Measurements from ENCODE around the gene VPS26B. TPM values are rescaled to one million over a fixed set of nuclear protein-coding genes. Genes with fewer than 3 reads are reported as not detected.
A peak's percentile ranks its signal among the peaks of the same experiment; 100 is the strongest.
"Not testable (repeated sequence)": the region's sequence is repeated elsewhere in the genome, so short reads cannot be mapped to it uniquely, and the experiment has no call there.

Gene VPS26B
- total RNA-seq, 4 donors from 2014 or later: 33.8 to 74.0 (median 64.0) TPM

DNA sequence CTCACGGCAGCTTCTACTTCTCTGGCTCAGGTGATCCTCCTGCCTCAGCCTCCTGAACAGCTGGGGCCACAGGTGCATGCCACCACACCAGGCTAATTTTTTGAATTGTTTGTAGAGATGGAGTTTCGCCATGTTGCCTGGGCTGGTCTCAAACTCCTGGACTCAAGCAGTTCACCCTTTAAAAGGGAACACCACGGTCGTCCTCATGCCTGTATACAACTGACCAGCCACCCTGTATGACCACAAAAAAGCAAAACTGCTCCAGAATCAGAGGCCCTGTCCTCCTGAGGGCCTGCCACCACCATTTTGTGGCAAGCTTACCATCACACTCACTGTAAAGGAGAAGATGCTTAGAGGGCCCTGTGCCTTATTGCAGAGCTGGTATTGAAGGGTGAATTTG lies 53.9 kb downstream of the VPS26B start:
- peaks cover 0 to 29% of the 10 kb centered on the region in 2 donors for H3K27me3 ChIP-seq

GRCh38 chr11:134281635-134282034 lies 57.2 kb downstream of the VPS26B start:
- H3K27ac ChIP-seq, H3K4me1 ChIP-seq, H3K9me3 ChIP-seq, H3K4me3 ChIP-seq, H3K36me3 ChIP-seq, DNase-seq: not testable (repeated sequence)
- H3K27me3 ChIP-seq: peaks cover 0 to 12% of the 10 kb centered on the region in 2 donors

More for the DNA sequence above, 53.9 kb downstream of the VPS26B start:
- Histone ChIP-seq H3K36me3 (no peaks in the 10 kb centered on the region), H3K9me3 (peaks cover 0 to 5% (median 1%) of the 10 kb centered on the region in 4 donors), H3K27ac (no peak overlapping the region), H3K4me3 (no peak overlapping the region), H3K4me1 (peaks cover 0 to 18% (median 11%) of the 10 kb centered on the region in 4 donors)
- peak in 1 of 3 donors; percentile 4 for DNase-seq
- TF ChIP-seq, protein P1, sequence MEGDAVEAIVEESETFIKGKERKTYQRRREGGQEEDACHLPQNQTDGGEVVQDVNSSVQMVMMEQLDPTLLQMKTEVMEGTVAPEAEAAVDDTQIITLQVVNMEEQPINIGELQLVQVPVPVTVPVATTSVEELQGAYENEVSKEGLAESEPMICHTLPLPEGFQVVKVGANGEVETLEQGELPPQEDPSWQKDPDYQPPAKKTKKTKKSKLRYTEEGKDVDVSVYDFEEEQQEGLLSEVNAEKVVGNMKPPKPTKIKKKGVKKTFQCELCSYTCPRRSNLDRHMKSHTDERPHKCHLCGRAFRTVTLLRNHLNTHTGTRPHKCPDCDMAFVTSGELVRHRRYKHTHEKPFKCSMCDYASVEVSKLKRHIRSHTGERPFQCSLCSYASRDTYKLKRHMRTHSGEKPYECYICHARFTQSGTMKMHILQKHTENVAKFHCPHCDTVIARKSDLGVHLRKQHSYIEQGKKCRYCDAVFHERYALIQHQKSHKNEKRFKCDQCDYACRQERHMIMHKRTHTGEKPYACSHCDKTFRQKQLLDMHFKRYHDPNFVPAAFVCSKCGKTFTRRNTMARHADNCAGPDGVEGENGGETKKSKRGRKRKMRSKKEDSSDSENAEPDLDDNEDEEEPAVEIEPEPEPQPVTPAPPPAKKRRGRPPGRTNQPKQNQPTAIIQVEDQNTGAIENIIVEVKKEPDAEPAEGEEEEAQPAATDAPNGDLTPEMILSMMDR (IDR thresholded peaks at IDR 0.05): no peak
- TF ChIP-seq POLR2A (IDR thresholded peaks at IDR 0.05): no peak

- H3K4me1 ChIP-seq: peaks cover 0 to 2% (median 0%) of the 10 kb centered on the region in 4 donors
- no peaks in the 10 kb centered on the region for H3K36me3 ChIP-seq
- no peak overlapping the region for H3K27ac ChIP-seq
- H3K4me3 ChIP-seq: no peak overlapping the region
- peaks cover 0 to 5% (median 1%) of the 10 kb centered on the region in 4 donors for H3K9me3 ChIP-seq
- TF ChIP-seq POLR2A (IDR thresholded peaks at IDR 0.05): no peak
- TF ChIP-seq, protein P1 (IDR thresholded peaks at IDR 0.05): no peak
- DNase-seq: no peak
- peaks cover 0 to 4% of the 10 kb centered on the region in 2 donors for H3K27me3 ChIP-seq
Observed at GRCh38 chr11:134282121-134283045, 57.9 kb downstream of the VPS26B start.

DNA sequence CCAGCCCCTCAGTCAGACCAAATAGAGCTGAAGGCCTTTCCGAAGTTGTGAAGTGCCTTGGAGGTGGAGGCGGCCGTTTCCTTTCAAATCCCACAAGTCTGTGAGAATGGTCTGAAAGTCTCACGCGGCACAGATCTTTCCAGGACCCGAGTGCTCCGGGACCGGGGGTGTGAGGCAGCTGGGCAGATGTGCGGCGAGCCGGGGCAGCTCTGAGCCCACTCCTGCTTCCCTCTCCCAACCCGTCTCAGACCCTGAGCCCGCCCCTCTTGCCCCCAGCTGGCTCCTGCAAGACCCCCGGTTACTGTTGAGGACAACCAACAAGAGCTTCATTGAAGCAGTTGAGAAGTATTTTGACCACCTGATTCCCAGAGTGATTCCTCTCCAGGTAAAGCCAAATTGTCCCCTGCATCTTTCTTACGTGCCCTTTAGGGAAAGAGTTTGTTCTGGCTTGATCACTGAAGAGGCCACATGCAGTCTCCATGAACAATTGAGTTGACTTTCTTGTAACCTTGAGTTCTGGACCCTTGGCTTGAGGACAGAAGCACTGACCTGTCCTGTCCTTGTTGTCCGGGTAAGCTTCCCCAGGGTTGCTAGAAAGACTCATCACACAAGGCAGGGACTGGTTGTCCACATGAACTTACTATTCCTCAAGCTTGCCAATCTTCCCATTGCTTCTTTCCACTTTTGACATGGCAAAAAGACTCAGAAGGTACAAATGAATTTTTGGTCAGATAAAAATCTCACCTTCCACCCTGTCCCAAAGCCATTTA lies 59.2 kb downstream of the VPS26B start:
- Histone ChIP-seq H3K4me1 (no peaks in the 10 kb centered on the region), H3K36me3 (no peaks in the 10 kb centered on the region), H3K27me3 (no peaks in the 10 kb centered on the region), H3K4me3 (no peak overlapping the region), H3K9me3 (peaks cover 0 to under 1% (median 0%) of the 10 kb centered on the region in 4 donors), H3K27ac (no peak overlapping the region)
- TF ChIP-seq, protein P1 (IDR thresholded peaks at IDR 0.05): no peak
- no peak for TF ChIP-seq POLR2A (IDR thresholded peaks at IDR 0.05)
- DNase-seq: no peak

DNA sequence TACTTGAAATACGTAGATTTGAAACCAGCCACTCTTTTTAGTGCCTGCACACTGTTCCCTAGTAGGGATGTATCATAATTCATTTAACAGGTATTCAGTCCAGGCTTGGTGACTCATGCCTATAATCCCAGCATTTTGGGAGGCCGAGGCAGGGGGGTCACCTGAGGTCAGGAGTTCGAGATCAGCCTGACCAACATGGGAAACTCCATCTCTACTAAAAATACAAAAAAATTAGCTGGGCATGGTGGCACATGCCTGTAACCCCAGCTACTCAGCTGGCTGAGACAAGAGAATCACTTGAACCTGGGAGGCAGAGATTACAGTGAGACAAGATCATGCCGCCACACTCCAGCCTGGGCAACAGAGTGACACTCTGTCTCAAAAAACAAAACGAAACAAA lies 59.9 kb downstream of the VPS26B start:
- not testable (repeated sequence) for H3K27me3 ChIP-seq, H3K27ac ChIP-seq, H3K9me3 ChIP-seq, DNase-seq, H3K4me3 ChIP-seq, H3K36me3 ChIP-seq, H3K4me1 ChIP-seq

- TF ChIP-seq, protein P1 (IDR thresholded peaks at IDR 0.05): no peak
- no peak for TF ChIP-seq POLR2A (IDR thresholded peaks at IDR 0.05)
- Histone ChIP-seq H3K4me1 (no peaks in the 10 kb centered on the region), H3K27me3 (no peaks in the 10 kb centered on the region)
Observed at GRCh38 chr11:134287561-134287960, 63.1 kb downstream of the VPS26B start.

More at GRCh38 chr11:134287561-134287960, 63.1 kb downstream of the VPS26B start:
- no peak for DNase-seq
- Histone ChIP-seq H3K4me3 (no peak overlapping the region), H3K36me3 (no peaks in the 10 kb centered on the region), H3K9me3 (no peaks in the 10 kb centered on the region), H3K27ac (no peak overlapping the region)

Measured in Peyer's patch (tissue), 4 donors.